Gastrocnemius medialis (tissue), 4 donors: ENCODE data around the gene PFKP. TPM values are rescaled to one million over a fixed set of nuclear protein-coding genes. Genes with fewer than 3 reads are reported as not detected.

Source experiments
- ATAC-seq, 2 donors: fragments of 150-250 bp; one replicate each; pipeline ENCODE4 v1.9.1; 2016
- DNase-seq, 2 donors: peaks; one replicate each; pipeline ENCODE4 v3.0.0-alpha.2; 2019
- H3K27ac ChIP-seq, 4 donors: fragments of 200-600 bp; sonication (generic); 1 replicate in 1 of 4; 2 replicates in 3 of 4; pipeline ENCODE4 v1.5.1; 2016 to 2018; ENCODE audit warnings: mild to moderate bottlenecking in 2 of 4, moderate library complexity in 1 of 4
- H3K27me3 ChIP-seq, 3 donors: fragments of 200-600 bp; sonication (generic) in 2 of 3; 1 replicate in 1 of 3; 2 replicates in 2 of 3; pipeline versions ENCODE4 v1.5.1 to v1.6.0; 2016 to 2019; ENCODE audit warnings: mild to moderate bottlenecking in 1 of 3, moderate library complexity in 1 of 3
- H3K36me3 ChIP-seq, 2 donors: fragments of 200-600 bp; sonication (generic) in 1 of 2; one replicate each; pipeline ENCODE4 v1.5.1; 2017 to 2018
- H3K4me1 ChIP-seq, 2 donors: fragments of 200-600 bp; sonication (generic) in 1 of 2; one replicate each; pipeline ENCODE4 v1.5.1; 2016 to 2017; ENCODE audit warnings: mild to moderate bottlenecking in 2 of 2
- H3K4me3 ChIP-seq, 4 donors: fragments of 200-600 bp; sonication (generic) in 3 of 4; 1 replicate in 1 of 4; 2 replicates in 3 of 4; pipeline ENCODE4 v1.5.1; 2016 to 2019; ENCODE audit warnings: mild to moderate bottlenecking in 2 of 4
- H3K9me3 ChIP-seq, 3 donors: fragments of 200-600 bp; sonication (generic) in 2 of 3; 1 replicate in 1 of 3; 2 replicates in 2 of 3; pipeline ENCODE4 v1.5.1; 2016 to 2019
- CTCF ChIP-seq, 5 experiments: fragments of 450-650 bp in 3 of 5; fragments of 200-600 bp in 2 of 5; sonication (generic) in 2 of 5; IDR thresholded peaks in 4 of 5; conservative IDR thresholded peaks in 1 of 5; 1 replicate in 4 of 5; 2 replicates in 1 of 5; pipeline ENCODE4 v1.5.1; 2016 to 2019; ENCODE audit warnings: antibody characterized with exemption in 5 of 5, mild to moderate bottlenecking in 3 of 5, moderate library complexity in 3 of 5
- POLR2A ChIP-seq, 2 donors: fragments of 450-650 bp; IDR thresholded peaks; one replicate each; pipeline ENCODE4 v1.6.1; 2017; ENCODE audit warnings: antibody characterized with exemption in 2 of 2, mild to moderate bottlenecking in 2 of 2, moderate library complexity in 2 of 2
- in situ Hi-C, 4 donors: fragments of 200-750 bp; cut with MboI; loops; one replicate each; pipeline versions ENCODE4 v1.15.0 to v1.8.0; 2017; ENCODE audit warnings: low sequenced_read_pairs in 4 of 4
- intact Hi-C: fragments of 100-400 bp; cut with DNase I; formaldehyde crosslinking; loops from one replicate; pipeline ENCODE4 v1.15.1; 2023; ENCODE audit warnings: low total_unique reads
- total RNA-seq, 4 donors: library from RNA; depleted of rRNA; stranded (reverse); fragments of >200 nt; gene quantifications; one replicate each; pipeline versions ENCODE4 v1.1.0 to v1.2.3, GENCODE V29; 2016

The PFKP gene
- total RNA-seq, 4 donors from 2014 or later = 21.3 to 171 (median 38.9) TPM

- TF ChIP-seq CTCF (IDR thresholded peaks at IDR 0.05 in 4 of 5, conservative IDR thresholded peaks at IDR 0.05 in 1 of 5) (no peak), POLR2A (IDR thresholded peaks at IDR 0.05) (no peak)
- H3K27ac ChIP-seq = no peak overlapping the region
- in situ Hi-C loops (no loop called here), intact Hi-C loops (no loop called here)
- ATAC-seq = no peak
- no peaks in the 10 kb centered on the region for H3K36me3 ChIP-seq
- H3K4me3 ChIP-seq = no peak overlapping the region
- DNase-seq = no peak
- no peaks in the 10 kb centered on the region for H3K9me3 ChIP-seq
- peaks cover 0 to 4% of the 10 kb centered on the region in 2 donors for H3K4me1 ChIP-seq
- no peaks in the 10 kb centered on the region for H3K27me3 ChIP-seq
These were observed 10.7 kb downstream of the PFKP start for GRCh38 chr10:3077940-3078630.

- ATAC-seq (no peak), DNase-seq (no peak)
- no peaks in the 10 kb centered on the region for H3K9me3 ChIP-seq
- TF ChIP-seq CTCF (IDR thresholded peaks at IDR 0.05 in 4 of 5, conservative IDR thresholded peaks at IDR 0.05 in 1 of 5) = no peak
- TF ChIP-seq POLR2A (IDR thresholded peaks at IDR 0.05) = no peak
- H3K27ac ChIP-seq = no peak overlapping the region
- in situ Hi-C loops = no loop called here
- no peak overlapping the region for H3K4me3 ChIP-seq
- intact Hi-C loops = no loop called here
- no peaks in the 10 kb centered on the region for H3K27me3 ChIP-seq
- H3K36me3 ChIP-seq = no peaks in the 10 kb centered on the region
- peaks cover 0 to 4% of the 10 kb centered on the region in 2 donors for H3K4me1 ChIP-seq
These were observed 14.1 kb downstream of the PFKP start for GRCh38 chr10:3081383-3081981.

- intact Hi-C loops = no loop called here
- H3K4me1 ChIP-seq = peaks cover 0 to 4% of the 10 kb centered on the region in 2 donors
- no peaks in the 10 kb centered on the region for H3K9me3 ChIP-seq
- in situ Hi-C loops = no loop called here
- no peak overlapping the region for H3K4me3 ChIP-seq
- no peaks in the 10 kb centered on the region for H3K27me3 ChIP-seq
- TF ChIP-seq CTCF (IDR thresholded peaks at IDR 0.05 in 4 of 5, conservative IDR thresholded peaks at IDR 0.05 in 1 of 5) (no peak), POLR2A (IDR thresholded peaks at IDR 0.05) (no peak)
- no peaks in the 10 kb centered on the region for H3K36me3 ChIP-seq
- DNase-seq (no peak), ATAC-seq (no peak)
- H3K27ac ChIP-seq = no peak overlapping the region
These were observed 14.9 kb downstream of the PFKP start for GRCh38 chr10:3082290-3082689.

GRCh38 chr10:3085785-3086567 lies 18.6 kb downstream of the PFKP start:
- in situ Hi-C loops = no loop called here
- TF ChIP-seq POLR2A (IDR thresholded peaks at IDR 0.05) = no peak
- no peak for TF ChIP-seq CTCF (IDR thresholded peaks at IDR 0.05 in 4 of 5, conservative IDR thresholded peaks at IDR 0.05 in 1 of 5)
- no peaks in the 10 kb centered on the region for H3K36me3 ChIP-seq
- no peak for ATAC-seq
- H3K4me3 ChIP-seq = no peak overlapping the region
- H3K27me3 ChIP-seq = no peaks in the 10 kb centered on the region
- H3K9me3 ChIP-seq = no peaks in the 10 kb centered on the region
- no peak overlapping the region for H3K27ac ChIP-seq
- intact Hi-C loops = no loop called here
- no peak for DNase-seq
- H3K4me1 ChIP-seq = peaks cover 0 to 3% of the 10 kb centered on the region in 2 donors
